WTC11 (cell line): ENCODE measurements around the gene CRACR2A. TPM values are rescaled to one million over a fixed set of nuclear protein-coding genes. Genes with fewer than 3 reads are reported as not detected.
A peak's percentile ranks its signal among the peaks of the same experiment; 100 is the strongest.

Experiments used
- ATAC-seq: fragments of 200-7000 bp; cut with Tn5 transposase; 2 replicates; pipeline ENCODE4 v1.10.0; 2021; ENCODE audit warnings: mild to moderate bottlenecking, moderate library complexity
- CTCF ChIA-PET: fragments of 300-600 bp; sonication (Branson Sonifier 250); formaldehyde crosslinking; loops from one replicate; lab custom pipeline; 2021; ENCODE audit warnings: antibody characterized with exemption; lab: Charles Lee
- POLR2A ChIA-PET: fragments of 350-600 bp; sonication (Branson Sonifier 250); formaldehyde crosslinking; loops from one replicate; lab custom pipeline; 2021; ENCODE audit warnings: antibody characterized with exemption; lab: Charles Lee
- DNase-seq: peaks from one replicate; pipeline ENCODE4 v3.0.0; 2021; ENCODE audit warnings: low spot score
- H3K27ac Mint-ChIP-seq: 2 replicates; pipeline ENCODE4 v1.8.0; 2021; ENCODE audit warnings: mixed read lengths
- H3K27me3 Mint-ChIP-seq: 2 replicates; pipeline ENCODE4 v1.8.0; 2021; ENCODE audit warnings: low read depth, mild to moderate bottlenecking, moderate library complexity, mixed read lengths
- H3K36me3 Mint-ChIP-seq: 2 replicates; pipeline ENCODE4 v1.8.0; 2021; ENCODE audit warnings: mixed read lengths
- H3K4me1 Mint-ChIP-seq: 2 replicates; pipeline ENCODE4 v1.8.0; 2022; ENCODE audit warnings: mixed read lengths
- H3K4me3 Mint-ChIP-seq: 2 replicates; pipeline ENCODE4 v1.8.0; 2021; ENCODE audit warnings: mild to moderate bottlenecking, moderate library complexity, mixed read lengths
- H3K9me3 Mint-ChIP-seq: 2 replicates; pipeline ENCODE4 v1.8.0; 2021; ENCODE audit warnings: mixed read lengths
- ELF4 ChIP-seq: sonication (generic); formaldehyde crosslinking; IDR thresholded peaks from 2 replicates; pipeline ENCODE4 v1.8.1; 2022; ENCODE audit warnings: low read depth, mild to moderate bottlenecking, moderate library complexity, missing genetic modification reagents
- ETV6 ChIP-seq: sonication (generic); formaldehyde crosslinking; IDR thresholded peaks from 2 replicates; pipeline ENCODE4 v1.8.1; 2022; ENCODE audit warnings: mild to moderate bottlenecking, missing genetic modification reagents
- FOXK1 ChIP-seq: sonication (generic); formaldehyde crosslinking; IDR thresholded peaks from 2 replicates; pipeline ENCODE4 v1.8.0; 2022; ENCODE audit warnings: mild to moderate bottlenecking, moderate library complexity, missing genetic modification reagents
- GTF2I ChIP-seq: fragments of 250-450 bp; sonication (Bioruptor Pico); conservative IDR thresholded peaks from 2 replicates; pipeline ENCODE4 v1.4.0; 2021; ENCODE audit warnings: mild to moderate bottlenecking
- IRF2 ChIP-seq: sonication (generic); formaldehyde crosslinking; IDR thresholded peaks from 2 replicates; pipeline ENCODE4 v1.8.0; 2022; ENCODE audit warnings: low read depth, missing genetic modification reagents, borderline replicate concordance
- NFE2L1 ChIP-seq: sonication (generic); formaldehyde crosslinking; IDR thresholded peaks from 2 replicates; pipeline ENCODE4 v1.8.1; 2023; ENCODE audit warnings: missing genetic modification reagents
- NFYB ChIP-seq: sonication (generic); formaldehyde crosslinking; conservative IDR thresholded peaks from 2 replicates; pipeline ENCODE4 v1.8.0; 2022; ENCODE audit warnings: low read depth, missing genetic modification reagents
- NR2C2 ChIP-seq: sonication (generic); formaldehyde crosslinking; IDR thresholded peaks from 2 replicates; pipeline ENCODE4 v1.8.0; 2022; ENCODE audit warnings: mild to moderate bottlenecking, missing genetic modification reagents
- SMAD4 ChIP-seq: sonication (generic); formaldehyde crosslinking; IDR thresholded peaks from 2 replicates; pipeline ENCODE4 v1.8.0; 2022; ENCODE audit warnings: mild to moderate bottlenecking, missing genetic modification reagents
- TEAD4 ChIP-seq: sonication (generic); formaldehyde crosslinking; IDR thresholded peaks from 2 replicates; pipeline ENCODE4 v1.8.0; 2022; ENCODE audit warnings: mild to moderate bottlenecking, missing genetic modification reagents
- ZNF396 ChIP-seq: fragments of 250-450 bp; sonication (Bioruptor Pico); IDR thresholded peaks from 2 replicates; pipeline ENCODE4 v1.8.0; 2021; ENCODE audit warnings: mild to moderate bottlenecking, moderate library complexity, borderline replicate concordance
- ZNF416 ChIP-seq: fragments of 250-450 bp; sonication (Bioruptor Pico); IDR thresholded peaks from 2 replicates; pipeline ENCODE4 v1.9.0; 2021; ENCODE audit warnings: mild to moderate bottlenecking, inconsistent platforms
- ZNF423 ChIP-seq: fragments of 250-450 bp; sonication (Bioruptor Pico); IDR thresholded peaks from 2 replicates; pipeline ENCODE4 v2.1.2; 2022; ENCODE audit warnings: mild to moderate bottlenecking, moderate library complexity
- total RNA-seq: library from RNA; stranded (reverse); gene quantifications from 3 replicates; pipeline ENCODE4 v1.2.3, GENCODE V29; 2021
- TF ChIP-seq, protein P1 (sequence below): sonication (generic); formaldehyde crosslinking; IDR thresholded peaks from 2 replicates; pipeline ENCODE4 v1.8.0; 2023; ENCODE audit warnings: missing genetic modification reagents, mild to moderate bottlenecking, borderline replicate concordance
- TF ChIP-seq, protein P2 (sequence below): sonication (generic); formaldehyde crosslinking; IDR thresholded peaks from 2 replicates; pipeline ENCODE4 v1.8.1; 2022; ENCODE audit warnings: low read depth, missing genetic modification reagents, borderline replicate concordance
- TF ChIP-seq, protein P3 (sequence below): sonication (generic); formaldehyde crosslinking; IDR thresholded peaks from 2 replicates; pipeline ENCODE4 v1.8.1; 2023; ENCODE audit warnings: mild to moderate bottlenecking, moderate library complexity, missing genetic modification reagents
- TF ChIP-seq, protein P4 (sequence below): sonication (generic); formaldehyde crosslinking; conservative IDR thresholded peaks from 2 replicates; pipeline ENCODE4 v1.8.1; 2023; ENCODE audit warnings: mild to moderate bottlenecking, low read depth, missing genetic modification reagents, moderate library complexity
- TF ChIP-seq, protein P5 (sequence below): fragments of 250-450 bp; sonication (Bioruptor Pico); IDR thresholded peaks from 2 replicates; pipeline ENCODE4 v1.8.0; 2021; ENCODE audit warnings: mild to moderate bottlenecking
- TF ChIP-seq, protein P6 (sequence below): sonication (generic); formaldehyde crosslinking; IDR thresholded peaks from 2 replicates; pipeline ENCODE4 v1.8.0; 2023; ENCODE audit warnings: mild to moderate bottlenecking, missing genetic modification reagents

Gene CRACR2A
- total RNA-seq, 1 experiment from 2014 or later, result 2.6 TPM

DNA sequence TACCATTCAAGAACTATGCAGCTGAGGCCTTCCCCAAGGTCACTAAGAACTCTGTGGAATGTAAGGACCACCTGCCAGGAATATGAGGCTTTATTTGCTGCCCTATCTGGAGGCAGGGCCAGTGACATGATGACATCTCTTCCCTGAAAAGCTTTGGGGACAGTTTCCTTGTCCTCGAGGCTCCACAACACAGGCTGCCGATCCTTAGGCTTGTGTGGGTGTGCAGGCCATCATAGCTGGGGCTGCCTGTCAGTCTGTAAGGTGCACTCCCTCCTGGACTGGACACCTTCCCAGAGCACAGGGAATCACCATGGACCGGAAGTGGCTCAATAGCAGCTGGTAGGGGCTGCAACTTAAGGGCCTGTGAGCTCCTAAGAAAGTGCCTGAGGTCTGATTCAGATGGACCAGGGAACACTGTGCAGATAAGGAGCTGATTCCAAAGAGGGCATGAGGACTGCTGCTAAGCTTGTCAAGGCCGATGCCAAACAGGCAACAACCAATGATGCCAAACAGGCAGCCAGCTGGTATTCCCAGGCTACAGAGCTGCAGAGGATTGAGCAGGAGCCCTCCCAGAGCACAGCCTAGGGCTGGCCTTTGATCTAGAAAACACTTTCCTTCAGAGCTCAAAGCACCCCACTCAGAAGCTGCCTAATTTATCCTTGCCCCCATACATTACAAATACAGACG, 84.3 kb downstream of the CRACR2A start:
- no peak overlapping the region for H3K27ac Mint-ChIP-seq
- TF ChIP-seq GTF2I (CRISPR knock-in tag) (no peak), TEAD4 (no peak), FOXK1 (CRISPR knock-in tag) (no peak), NFYB (no peak), ZNF423 (CRISPR knock-in tag) (no peak), ELF4 (CRISPR knock-in tag) (no peak), ZNF396 (no peak), NFE2L1 (CRISPR knock-in tag) (no peak), ZNF416 (no peak), IRF2 (CRISPR knock-in tag) (no peak)
- TF ChIP-seq, protein P1, sequence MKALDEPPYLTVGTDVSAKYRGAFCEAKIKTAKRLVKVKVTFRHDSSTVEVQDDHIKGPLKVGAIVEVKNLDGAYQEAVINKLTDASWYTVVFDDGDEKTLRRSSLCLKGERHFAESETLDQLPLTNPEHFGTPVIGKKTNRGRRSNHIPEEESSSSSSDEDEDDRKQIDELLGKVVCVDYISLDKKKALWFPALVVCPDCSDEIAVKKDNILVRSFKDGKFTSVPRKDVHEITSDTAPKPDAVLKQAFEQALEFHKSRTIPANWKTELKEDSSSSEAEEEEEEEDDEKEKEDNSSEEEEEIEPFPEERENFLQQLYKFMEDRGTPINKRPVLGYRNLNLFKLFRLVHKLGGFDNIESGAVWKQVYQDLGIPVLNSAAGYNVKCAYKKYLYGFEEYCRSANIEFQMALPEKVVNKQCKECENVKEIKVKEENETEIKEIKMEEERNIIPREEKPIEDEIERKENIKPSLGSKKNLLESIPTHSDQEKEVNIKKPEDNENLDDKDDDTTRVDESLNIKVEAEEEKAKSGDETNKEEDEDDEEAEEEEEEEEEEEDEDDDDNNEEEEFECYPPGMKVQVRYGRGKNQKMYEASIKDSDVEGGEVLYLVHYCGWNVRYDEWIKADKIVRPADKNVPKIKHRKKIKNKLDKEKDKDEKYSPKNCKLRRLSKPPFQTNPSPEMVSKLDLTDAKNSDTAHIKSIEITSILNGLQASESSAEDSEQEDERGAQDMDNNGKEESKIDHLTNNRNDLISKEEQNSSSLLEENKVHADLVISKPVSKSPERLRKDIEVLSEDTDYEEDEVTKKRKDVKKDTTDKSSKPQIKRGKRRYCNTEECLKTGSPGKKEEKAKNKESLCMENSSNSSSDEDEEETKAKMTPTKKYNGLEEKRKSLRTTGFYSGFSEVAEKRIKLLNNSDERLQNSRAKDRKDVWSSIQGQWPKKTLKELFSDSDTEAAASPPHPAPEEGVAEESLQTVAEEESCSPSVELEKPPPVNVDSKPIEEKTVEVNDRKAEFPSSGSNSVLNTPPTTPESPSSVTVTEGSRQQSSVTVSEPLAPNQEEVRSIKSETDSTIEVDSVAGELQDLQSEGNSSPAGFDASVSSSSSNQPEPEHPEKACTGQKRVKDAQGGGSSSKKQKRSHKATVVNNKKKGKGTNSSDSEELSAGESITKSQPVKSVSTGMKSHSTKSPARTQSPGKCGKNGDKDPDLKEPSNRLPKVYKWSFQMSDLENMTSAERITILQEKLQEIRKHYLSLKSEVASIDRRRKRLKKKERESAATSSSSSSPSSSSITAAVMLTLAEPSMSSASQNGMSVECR, result no peak
- TF ChIP-seq, protein P2, sequence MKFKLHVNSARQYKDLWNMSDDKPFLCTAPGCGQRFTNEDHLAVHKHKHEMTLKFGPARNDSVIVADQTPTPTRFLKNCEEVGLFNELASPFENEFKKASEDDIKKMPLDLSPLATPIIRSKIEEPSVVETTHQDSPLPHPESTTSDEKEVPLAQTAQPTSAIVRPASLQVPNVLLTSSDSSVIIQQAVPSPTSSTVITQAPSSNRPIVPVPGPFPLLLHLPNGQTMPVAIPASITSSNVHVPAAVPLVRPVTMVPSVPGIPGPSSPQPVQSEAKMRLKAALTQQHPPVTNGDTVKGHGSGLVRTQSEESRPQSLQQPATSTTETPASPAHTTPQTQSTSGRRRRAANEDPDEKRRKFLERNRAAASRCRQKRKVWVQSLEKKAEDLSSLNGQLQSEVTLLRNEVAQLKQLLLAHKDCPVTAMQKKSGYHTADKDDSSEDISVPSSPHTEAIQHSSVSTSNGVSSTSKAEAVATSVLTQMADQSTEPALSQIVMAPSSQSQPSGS (CRISPR knock-in tag), result no peak
- TF ChIP-seq, protein P3, sequence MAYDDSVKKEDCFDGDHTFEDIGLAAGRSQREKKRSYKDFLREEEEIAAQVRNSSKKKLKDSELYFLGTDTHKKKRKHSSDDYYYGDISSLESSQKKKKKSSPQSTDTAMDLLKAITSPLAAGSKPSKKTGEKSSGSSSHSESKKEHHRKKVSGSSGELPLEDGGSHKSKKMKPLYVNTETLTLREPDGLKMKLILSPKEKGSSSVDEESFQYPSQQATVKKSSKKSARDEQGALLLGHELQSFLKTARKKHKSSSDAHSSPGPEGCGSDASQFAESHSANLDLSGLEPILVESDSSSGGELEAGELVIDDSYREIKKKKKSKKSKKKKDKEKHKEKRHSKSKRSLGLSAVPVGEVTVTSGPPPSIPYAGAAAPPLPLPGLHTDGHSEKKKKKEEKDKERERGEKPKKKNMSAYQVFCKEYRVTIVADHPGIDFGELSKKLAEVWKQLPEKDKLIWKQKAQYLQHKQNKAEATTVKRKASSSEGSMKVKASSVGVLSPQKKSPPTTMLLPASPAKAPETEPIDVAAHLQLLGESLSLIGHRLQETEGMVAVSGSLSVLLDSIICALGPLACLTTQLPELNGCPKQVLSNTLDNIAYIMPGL (CRISPR knock-in tag), result no peak
- CTCF ChIA-PET, result interaction anchor here (1.1 to 4.3 kb wide), 5 partner anchors 10 to 369 kb away, joined by 3 to 20 read pairs (median 4); partner anchors contain the start of gene CRACR2A

DNA sequence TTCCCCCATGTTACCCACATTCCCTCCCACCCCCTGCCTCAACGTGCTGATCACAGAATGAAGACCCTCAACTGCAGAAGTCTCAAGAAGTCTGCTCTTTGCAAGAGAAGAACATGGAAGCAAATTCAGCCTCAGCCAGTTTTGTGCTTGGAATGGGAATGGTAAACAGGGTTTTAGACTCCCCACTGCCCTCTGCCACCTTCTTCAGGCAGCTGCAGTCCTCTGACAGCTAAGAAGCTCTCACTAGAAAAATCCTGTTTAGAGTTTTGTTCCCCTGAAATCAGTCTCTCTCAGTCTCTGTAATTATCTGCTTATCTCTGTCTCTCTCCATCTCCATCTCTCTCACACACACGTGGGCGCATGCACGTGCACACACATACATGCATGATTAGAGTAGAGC, 85.4 kb downstream of the CRACR2A start:
- Mint-ChIP-seq H3K9me3 (no peaks in the 10 kb centered on the region), H3K27ac (no peak overlapping the region), H3K27me3 (no peaks in the 10 kb centered on the region), H3K4me3 (no peak overlapping the region), H3K36me3 (no peaks in the 10 kb centered on the region), H3K4me1 (peaks cover 2% of the 10 kb centered on the region)
- POLR2A ChIA-PET, result interaction anchor here (0.6 kb wide), 1 partner anchor 137 kb away, joined by 3 read pairs; no protein-coding TSS in a partner anchor
- ATAC-seq (peak; percentile 47; the same call in 1 of the 2 replicates), DNase-seq (no peak)
- CTCF ChIA-PET, result interaction anchor here (0.6 to 4.3 kb wide), 7 partner anchors 9 to 367 kb away, joined by 3 to 20 read pairs (median 4); no protein-coding TSS in a partner anchor
- TF ChIP-seq, protein P4, sequence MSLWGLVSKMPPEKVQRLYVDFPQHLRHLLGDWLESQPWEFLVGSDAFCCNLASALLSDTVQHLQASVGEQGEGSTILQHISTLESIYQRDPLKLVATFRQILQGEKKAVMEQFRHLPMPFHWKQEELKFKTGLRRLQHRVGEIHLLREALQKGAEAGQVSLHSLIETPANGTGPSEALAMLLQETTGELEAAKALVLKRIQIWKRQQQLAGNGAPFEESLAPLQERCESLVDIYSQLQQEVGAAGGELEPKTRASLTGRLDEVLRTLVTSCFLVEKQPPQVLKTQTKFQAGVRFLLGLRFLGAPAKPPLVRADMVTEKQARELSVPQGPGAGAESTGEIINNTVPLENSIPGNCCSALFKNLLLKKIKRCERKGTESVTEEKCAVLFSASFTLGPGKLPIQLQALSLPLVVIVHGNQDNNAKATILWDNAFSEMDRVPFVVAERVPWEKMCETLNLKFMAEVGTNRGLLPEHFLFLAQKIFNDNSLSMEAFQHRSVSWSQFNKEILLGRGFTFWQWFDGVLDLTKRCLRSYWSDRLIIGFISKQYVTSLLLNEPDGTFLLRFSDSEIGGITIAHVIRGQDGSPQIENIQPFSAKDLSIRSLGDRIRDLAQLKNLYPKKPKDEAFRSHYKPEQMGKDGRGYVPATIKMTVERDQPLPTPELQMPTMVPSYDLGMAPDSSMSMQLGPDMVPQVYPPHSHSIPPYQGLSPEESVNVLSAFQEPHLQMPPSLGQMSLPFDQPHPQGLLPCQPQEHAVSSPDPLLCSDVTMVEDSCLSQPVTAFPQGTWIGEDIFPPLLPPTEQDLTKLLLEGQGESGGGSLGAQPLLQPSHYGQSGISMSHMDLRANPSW, result no peak
- no peak for TF ChIP-seq SMAD4 (CRISPR knock-in tag)
- TF ChIP-seq, protein P5, sequence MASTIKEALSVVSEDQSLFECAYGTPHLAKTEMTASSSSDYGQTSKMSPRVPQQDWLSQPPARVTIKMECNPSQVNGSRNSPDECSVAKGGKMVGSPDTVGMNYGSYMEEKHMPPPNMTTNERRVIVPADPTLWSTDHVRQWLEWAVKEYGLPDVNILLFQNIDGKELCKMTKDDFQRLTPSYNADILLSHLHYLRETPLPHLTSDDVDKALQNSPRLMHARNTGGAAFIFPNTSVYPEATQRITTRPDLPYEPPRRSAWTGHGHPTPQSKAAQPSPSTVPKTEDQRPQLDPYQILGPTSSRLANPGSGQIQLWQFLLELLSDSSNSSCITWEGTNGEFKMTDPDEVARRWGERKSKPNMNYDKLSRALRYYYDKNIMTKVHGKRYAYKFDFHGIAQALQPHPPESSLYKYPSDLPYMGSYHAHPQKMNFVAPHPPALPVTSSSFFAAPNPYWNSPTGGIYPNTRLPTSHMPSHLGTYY (CRISPR knock-in tag), result no peak
- TF ChIP-seq, protein P6, sequence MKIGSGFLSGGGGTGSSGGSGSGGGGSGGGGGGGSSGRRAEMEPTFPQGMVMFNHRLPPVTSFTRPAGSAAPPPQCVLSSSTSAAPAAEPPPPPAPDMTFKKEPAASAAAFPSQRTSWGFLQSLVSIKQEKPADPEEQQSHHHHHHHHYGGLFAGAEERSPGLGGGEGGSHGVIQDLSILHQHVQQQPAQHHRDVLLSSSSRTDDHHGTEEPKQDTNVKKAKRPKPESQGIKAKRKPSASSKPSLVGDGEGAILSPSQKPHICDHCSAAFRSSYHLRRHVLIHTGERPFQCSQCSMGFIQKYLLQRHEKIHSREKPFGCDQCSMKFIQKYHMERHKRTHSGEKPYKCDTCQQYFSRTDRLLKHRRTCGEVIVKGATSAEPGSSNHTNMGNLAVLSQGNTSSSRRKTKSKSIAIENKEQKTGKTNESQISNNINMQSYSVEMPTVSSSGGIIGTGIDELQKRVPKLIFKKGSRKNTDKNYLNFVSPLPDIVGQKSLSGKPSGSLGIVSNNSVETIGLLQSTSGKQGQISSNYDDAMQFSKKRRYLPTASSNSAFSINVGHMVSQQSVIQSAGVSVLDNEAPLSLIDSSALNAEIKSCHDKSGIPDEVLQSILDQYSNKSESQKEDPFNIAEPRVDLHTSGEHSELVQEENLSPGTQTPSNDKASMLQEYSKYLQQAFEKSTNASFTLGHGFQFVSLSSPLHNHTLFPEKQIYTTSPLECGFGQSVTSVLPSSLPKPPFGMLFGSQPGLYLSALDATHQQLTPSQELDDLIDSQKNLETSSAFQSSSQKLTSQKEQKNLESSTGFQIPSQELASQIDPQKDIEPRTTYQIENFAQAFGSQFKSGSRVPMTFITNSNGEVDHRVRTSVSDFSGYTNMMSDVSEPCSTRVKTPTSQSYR, result no peak
- TF ChIP-seq ZNF396, result no peak
- no peak for TF ChIP-seq ETV6 (CRISPR knock-in tag)
- no peak for TF ChIP-seq NR2C2 (CRISPR knock-in tag)

More for the DNA sequence above, 84.3 kb downstream of the CRACR2A start:
- no peak for DNase-seq
- Mint-ChIP-seq H3K4me1 (no peaks in the 10 kb centered on the region), H3K27me3 (no peaks in the 10 kb centered on the region), H3K9me3 (no peaks in the 10 kb centered on the region), H3K4me3 (no peak overlapping the region), H3K36me3 (no peaks in the 10 kb centered on the region)
- ATAC-seq, result no peak
- POLR2A ChIA-PET, result no interaction called here
